ENCODE data around the gene RAPSN.

DNA sequence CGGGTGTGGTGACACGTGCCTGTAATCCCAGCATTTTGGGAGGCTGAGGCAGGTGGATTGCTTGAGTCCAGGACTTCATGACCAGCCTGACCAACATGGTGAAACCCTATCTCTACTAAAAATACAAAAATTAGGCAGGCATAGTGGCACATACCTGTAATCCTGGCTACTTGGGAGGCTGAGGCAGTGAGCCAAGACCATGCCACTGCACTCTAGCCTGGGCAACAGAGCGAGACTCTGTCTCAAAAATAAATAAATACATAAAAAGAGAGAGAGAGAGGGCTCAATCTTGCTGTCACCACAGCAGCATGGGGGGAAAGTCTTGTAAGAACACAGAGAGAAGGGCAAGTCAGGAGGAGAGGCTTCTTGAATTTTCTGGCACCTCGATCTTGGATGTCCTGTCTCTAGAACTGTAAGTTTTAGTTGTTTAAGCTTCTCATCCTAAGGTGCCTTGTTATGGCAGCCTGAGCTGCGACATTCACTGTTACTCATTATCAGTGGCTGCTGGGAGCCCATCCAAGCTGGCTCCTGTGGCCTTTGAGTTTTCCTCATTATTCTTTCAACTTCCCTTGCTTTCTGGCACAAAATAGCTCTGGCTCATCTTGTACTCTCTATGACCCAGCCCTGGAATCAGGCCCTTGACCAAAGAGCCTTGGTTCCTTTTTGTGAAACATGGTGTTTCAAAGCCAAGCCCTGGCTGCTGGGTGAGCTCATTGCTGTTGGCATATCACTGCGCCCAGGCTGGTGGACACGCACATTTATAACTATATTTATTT, 14.7 kb downstream of the RAPSN start:
- TF ChIP-seq, protein P1, sequence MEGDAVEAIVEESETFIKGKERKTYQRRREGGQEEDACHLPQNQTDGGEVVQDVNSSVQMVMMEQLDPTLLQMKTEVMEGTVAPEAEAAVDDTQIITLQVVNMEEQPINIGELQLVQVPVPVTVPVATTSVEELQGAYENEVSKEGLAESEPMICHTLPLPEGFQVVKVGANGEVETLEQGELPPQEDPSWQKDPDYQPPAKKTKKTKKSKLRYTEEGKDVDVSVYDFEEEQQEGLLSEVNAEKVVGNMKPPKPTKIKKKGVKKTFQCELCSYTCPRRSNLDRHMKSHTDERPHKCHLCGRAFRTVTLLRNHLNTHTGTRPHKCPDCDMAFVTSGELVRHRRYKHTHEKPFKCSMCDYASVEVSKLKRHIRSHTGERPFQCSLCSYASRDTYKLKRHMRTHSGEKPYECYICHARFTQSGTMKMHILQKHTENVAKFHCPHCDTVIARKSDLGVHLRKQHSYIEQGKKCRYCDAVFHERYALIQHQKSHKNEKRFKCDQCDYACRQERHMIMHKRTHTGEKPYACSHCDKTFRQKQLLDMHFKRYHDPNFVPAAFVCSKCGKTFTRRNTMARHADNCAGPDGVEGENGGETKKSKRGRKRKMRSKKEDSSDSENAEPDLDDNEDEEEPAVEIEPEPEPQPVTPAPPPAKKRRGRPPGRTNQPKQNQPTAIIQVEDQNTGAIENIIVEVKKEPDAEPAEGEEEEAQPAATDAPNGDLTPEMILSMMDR (IDR thresholded peaks at IDR 0.05; ENCODE audit: low read length): no peak
- TF ChIP-seq EZH2 (IDR thresholded peaks at IDR 0.05; ENCODE audit: borderline replicate concordance, low read length): no peak

Measured in OCI-LY1 (cell line).